ENCODE results near the gene SLX4. TPM values are rescaled to one million over a fixed set of nuclear protein-coding genes. Genes with fewer than 3 reads are reported as not detected.

The SLX4 gene
- polyA plus RNA-seq, 1 of the 3 experiments (the other 2 are of a cell fraction), result 2.1 TPM

DNA sequence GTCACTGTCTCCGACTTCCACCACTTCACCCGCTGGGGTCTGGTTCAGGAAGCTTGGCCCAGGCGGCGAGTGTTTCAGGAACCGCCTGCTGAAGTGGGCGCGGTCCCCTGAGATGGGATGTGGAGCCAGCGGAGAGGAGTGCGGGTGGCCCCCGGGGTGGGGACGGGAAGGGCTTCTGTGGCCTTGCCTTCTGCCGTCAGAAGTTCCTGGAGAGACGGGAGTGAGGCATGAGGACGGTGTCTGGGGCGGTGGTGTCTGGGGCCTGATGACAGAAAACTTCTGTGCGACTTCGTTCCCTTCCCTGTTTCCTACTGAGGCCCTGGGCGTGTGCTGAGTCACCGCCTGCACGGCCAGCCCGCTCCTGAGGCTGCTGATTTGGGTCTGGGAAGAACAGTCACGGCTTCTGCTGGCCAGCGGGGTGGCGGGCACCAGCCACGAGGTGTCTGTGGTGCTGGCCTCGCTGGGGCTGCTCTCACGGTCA, 21.9 kb downstream of the SLX4 start:
- Histone ChIP-seq H3K9me3 (no peaks in the 10 kb centered on the region), H3K27me3 (ENCODE audit: insufficient read depth) (no peaks in the 10 kb centered on the region), H3K9me2 (no peaks in the 10 kb centered on the region), H3F3A (replicated peaks; ENCODE audit: insufficient read depth) (no peaks in the 10 kb centered on the region), H3K36me3 (replicated peaks in 1 of 2; ENCODE audit: control insufficient read depth in 1 of 2, insufficient read depth in 2 of 2, low read length in 1 of 2) (peaks cover 0 to 2% of the 10 kb centered on the region in 2 experiments), H3K9ac (no peak overlapping the region), H3K4me1 (ENCODE audit: control insufficient read depth in 1 of 2, insufficient read depth in 2 of 2, low read depth in 1 of 2, low read length in 1 of 2) (no peaks in the 10 kb centered on the region), H4K20me1 (ENCODE audit: insufficient read depth) (no peaks in the 10 kb centered on the region), H3K4me2 (no peak overlapping the region), H3K27ac (ENCODE audit: low read depth in 2 of 2, low read length in 1 of 2) (no peak overlapping the region), H2AFZ (ENCODE audit: low read depth) (no peak overlapping the region), H3K4me3 (ENCODE audit: low read depth in 2 of 2, low read length in 1 of 2) (no peak overlapping the region), H3K79me2 (ENCODE audit: insufficient read depth) (no peaks in the 10 kb centered on the region)
- 91% methylated on average over 17 of the region's 27 CpGs for WGBS (ENCODE audit: low lambda C conversion rate)
- POLR2A ChIA-PET, result no interaction called here
- CTCF ChIA-PET, result no interaction called here
- DNase-seq, result no peak
- TF ChIP-seq RXRA (IDR thresholded peaks at IDR 0.05; ENCODE audit: borderline replicate concordance, low read depth) (no peak), FOXJ3 (CRISPR knock-in tag; IDR thresholded peaks at IDR 0.05) (no peak)

DNA sequence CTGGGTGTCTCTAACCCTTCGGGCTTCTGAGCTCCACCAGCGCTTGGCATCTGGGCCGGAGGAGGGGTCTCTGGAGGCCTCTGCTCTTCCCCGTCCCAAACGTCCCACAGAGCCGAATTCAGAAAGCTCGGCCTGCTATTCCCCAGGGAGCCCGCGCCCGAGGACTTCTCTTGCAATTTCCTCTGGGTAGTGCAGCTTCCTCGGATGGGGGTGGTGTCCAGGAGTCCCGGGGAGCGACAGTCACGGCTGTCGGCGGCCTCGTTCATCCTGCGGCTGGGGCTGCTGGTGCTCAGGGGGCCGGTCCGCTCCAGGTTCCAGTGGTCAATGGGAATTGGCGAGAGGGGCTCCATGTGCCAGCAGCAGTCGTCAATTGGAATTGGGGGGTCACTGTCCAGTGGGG, 22.4 kb downstream of the SLX4 start:
- Histone ChIP-seq H3K9me3 (no peaks in the 10 kb centered on the region), H3K36me3 (replicated peaks in 1 of 2; ENCODE audit: control insufficient read depth in 1 of 2, insufficient read depth in 2 of 2, low read length in 1 of 2) (peaks cover 0 to 2% of the 10 kb centered on the region in 2 experiments), H3K27me3 (ENCODE audit: insufficient read depth) (no peaks in the 10 kb centered on the region)

DNA sequence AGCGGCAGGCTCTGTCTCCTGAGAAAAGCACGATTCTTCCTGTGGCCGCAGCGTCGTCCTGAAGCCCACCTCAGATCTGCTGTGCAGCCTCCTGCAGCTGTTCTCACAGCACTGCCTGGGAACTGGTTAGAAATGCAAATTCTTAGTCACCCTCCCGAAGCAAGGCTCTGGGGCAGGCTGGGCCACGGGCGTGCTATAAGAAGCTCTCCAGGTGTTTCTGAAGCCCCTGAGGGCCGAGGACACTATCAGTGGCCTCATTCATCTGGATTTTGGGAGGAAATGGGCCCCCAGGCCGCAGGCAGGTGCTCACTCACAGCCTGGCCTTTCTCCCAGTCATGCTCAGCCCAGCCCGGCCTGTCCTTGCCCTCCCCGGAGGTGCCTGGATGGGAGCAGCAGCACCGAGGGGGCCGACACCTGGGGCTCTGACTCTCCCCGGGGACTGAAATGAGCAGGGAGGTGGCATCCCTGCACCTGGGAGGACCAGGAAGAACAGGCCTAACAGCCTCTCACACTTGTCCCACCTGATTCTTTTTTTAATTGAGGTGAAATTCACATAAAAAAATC, 23.8 kb downstream of the SLX4 start:
- Histone ChIP-seq H3K4me2 (no peak overlapping the region), H3K4me3 (ENCODE audit: low read depth in 2 of 2, low read length in 1 of 2) (no peak overlapping the region), H4K20me1 (ENCODE audit: insufficient read depth) (no peaks in the 10 kb centered on the region), H2AFZ (ENCODE audit: low read depth) (no peak overlapping the region), H3K9me3 (no peaks in the 10 kb centered on the region), H3K79me2 (ENCODE audit: insufficient read depth) (no peaks in the 10 kb centered on the region), H3F3A (replicated peaks; ENCODE audit: insufficient read depth) (no peaks in the 10 kb centered on the region), H3K27me3 (ENCODE audit: insufficient read depth) (no peaks in the 10 kb centered on the region), H3K9ac (no peak overlapping the region), H3K4me1 (ENCODE audit: control insufficient read depth in 1 of 2, insufficient read depth in 2 of 2, low read depth in 1 of 2, low read length in 1 of 2) (no peaks in the 10 kb centered on the region), H3K27ac (ENCODE audit: low read depth in 2 of 2, low read length in 1 of 2) (no peak overlapping the region), H3K9me2 (no peaks in the 10 kb centered on the region), H3K36me3 (replicated peaks in 1 of 2; ENCODE audit: control insufficient read depth in 1 of 2, insufficient read depth in 2 of 2, low read length in 1 of 2) (peaks cover 0 to 11% of the 10 kb centered on the region in 2 experiments)
- WGBS (ENCODE audit: low lambda C conversion rate), result 100% methylated on average over 4 of the region's 15 CpGs
- ChIA-PET POLR2A (no interaction called here), CTCF (no interaction called here)
- no peak for DNase-seq
- TF ChIP-seq FOXM1 (IDR thresholded peaks at IDR 0.05; ENCODE audit: low read depth) (no peak), ELF1 (IDR thresholded peaks at IDR 0.05) (no peak), EZH2phosphoT487 (IDR thresholded peaks at IDR 0.05; ENCODE audit: borderline replicate concordance, low read depth) (no peak), TAF1 (IDR thresholded peaks at IDR 0.05; ENCODE audit: borderline replicate concordance, low read depth, low read length) (no peak), NFIC (IDR thresholded peaks at IDR 0.05; ENCODE audit: borderline replicate concordance) (no peak), YY1 (IDR thresholded peaks at IDR 0.05; ENCODE audit: low read depth) (no peak), RFX5 (IDR thresholded peaks at IDR 0.05; ENCODE audit: low read length) (no peak), FOXJ3 (CRISPR knock-in tag; IDR thresholded peaks at IDR 0.05) (no peak), GABPA (IDR thresholded peaks at IDR 0.05; ENCODE audit: low read depth) (no peak), MXI1 (IDR thresholded peaks at IDR 0.05; ENCODE audit: low read depth, low read length) (no peak), EP300 (IDR thresholded peaks at IDR 0.05; ENCODE audit: borderline replicate concordance in 1 of 2, low read depth in 1 of 2, low read length in 1 of 2) (no peak)
- TF ChIP-seq, protein P1, sequence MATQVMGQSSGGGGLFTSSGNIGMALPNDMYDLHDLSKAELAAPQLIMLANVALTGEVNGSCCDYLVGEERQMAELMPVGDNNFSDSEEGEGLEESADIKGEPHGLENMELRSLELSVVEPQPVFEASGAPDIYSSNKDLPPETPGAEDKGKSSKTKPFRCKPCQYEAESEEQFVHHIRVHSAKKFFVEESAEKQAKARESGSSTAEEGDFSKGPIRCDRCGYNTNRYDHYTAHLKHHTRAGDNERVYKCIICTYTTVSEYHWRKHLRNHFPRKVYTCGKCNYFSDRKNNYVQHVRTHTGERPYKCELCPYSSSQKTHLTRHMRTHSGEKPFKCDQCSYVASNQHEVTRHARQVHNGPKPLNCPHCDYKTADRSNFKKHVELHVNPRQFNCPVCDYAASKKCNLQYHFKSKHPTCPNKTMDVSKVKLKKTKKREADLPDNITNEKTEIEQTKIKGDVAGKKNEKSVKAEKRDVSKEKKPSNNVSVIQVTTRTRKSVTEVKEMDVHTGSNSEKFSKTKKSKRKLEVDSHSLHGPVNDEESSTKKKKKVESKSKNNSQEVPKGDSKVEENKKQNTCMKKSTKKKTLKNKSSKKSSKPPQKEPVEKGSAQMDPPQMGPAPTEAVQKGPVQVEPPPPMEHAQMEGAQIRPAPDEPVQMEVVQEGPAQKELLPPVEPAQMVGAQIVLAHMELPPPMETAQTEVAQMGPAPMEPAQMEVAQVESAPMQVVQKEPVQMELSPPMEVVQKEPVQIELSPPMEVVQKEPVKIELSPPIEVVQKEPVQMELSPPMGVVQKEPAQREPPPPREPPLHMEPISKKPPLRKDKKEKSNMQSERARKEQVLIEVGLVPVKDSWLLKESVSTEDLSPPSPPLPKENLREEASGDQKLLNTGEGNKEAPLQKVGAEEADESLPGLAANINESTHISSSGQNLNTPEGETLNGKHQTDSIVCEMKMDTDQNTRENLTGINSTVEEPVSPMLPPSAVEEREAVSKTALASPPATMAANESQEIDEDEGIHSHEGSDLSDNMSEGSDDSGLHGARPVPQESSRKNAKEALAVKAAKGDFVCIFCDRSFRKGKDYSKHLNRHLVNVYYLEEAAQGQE (IDR thresholded peaks at IDR 0.05; ENCODE audit: low read depth, low read length), result no peak

More for the DNA sequence above, 22.4 kb downstream of the SLX4 start:
- no peaks in the 10 kb centered on the region for H3K79me2 ChIP-seq (ENCODE audit: insufficient read depth)
- H4K20me1 ChIP-seq (ENCODE audit: insufficient read depth), result no peaks in the 10 kb centered on the region
- H3K27ac ChIP-seq (ENCODE audit: low read depth in 2 of 2, low read length in 1 of 2), result no peak overlapping the region
- 98% methylated on average over 22 of the region's 22 CpGs for WGBS (ENCODE audit: low lambda C conversion rate)
- no peak overlapping the region for H3K9ac ChIP-seq
- no peak for TF ChIP-seq FOXM1 (IDR thresholded peaks at IDR 0.05; ENCODE audit: low read depth)
- TF ChIP-seq, protein P2, sequence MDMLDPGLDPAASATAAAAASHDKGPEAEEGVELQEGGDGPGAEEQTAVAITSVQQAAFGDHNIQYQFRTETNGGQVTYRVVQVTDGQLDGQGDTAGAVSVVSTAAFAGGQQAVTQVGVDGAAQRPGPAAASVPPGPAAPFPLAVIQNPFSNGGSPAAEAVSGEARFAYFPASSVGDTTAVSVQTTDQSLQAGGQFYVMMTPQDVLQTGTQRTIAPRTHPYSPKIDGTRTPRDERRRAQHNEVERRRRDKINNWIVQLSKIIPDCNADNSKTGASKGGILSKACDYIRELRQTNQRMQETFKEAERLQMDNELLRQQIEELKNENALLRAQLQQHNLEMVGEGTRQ (IDR thresholded peaks at IDR 0.05; ENCODE audit: borderline replicate concordance, low read depth, low read length), result no peak
- TF ChIP-seq NFIC (IDR thresholded peaks at IDR 0.05; ENCODE audit: borderline replicate concordance), result no peak
- TF ChIP-seq TEAD4 (IDR thresholded peaks at IDR 0.05; ENCODE audit: borderline replicate concordance, insufficient read depth), result no peak
- TF ChIP-seq SMC3 (IDR thresholded peaks at IDR 0.05; ENCODE audit: low read depth, low read length), result no peak
- TF ChIP-seq JUND (IDR thresholded peaks at IDR 0.05), result no peak
- TF ChIP-seq MEF2A (IDR thresholded peaks at IDR 0.05; ENCODE audit: borderline replicate concordance, low read depth), result no peak
- H3K4me2 ChIP-seq, result no peak overlapping the region
- H3K4me3 ChIP-seq (ENCODE audit: low read depth in 2 of 2, low read length in 1 of 2), result no peak overlapping the region
- H2AFZ ChIP-seq (ENCODE audit: low read depth), result no peak overlapping the region
- no peak for DNase-seq
- POLR2A ChIA-PET, result no interaction called here
- CTCF ChIA-PET, result no interaction called here
- no peaks in the 10 kb centered on the region for H3K9me2 ChIP-seq
- H3F3A ChIP-seq (replicated peaks; ENCODE audit: insufficient read depth), result no peaks in the 10 kb centered on the region
- H3K4me1 ChIP-seq (ENCODE audit: control insufficient read depth in 1 of 2, insufficient read depth in 2 of 2, low read depth in 1 of 2, low read length in 1 of 2), result no peaks in the 10 kb centered on the region

Data from SK-N-SH (cell line).